Measurements from ENCODE around the gene DAB2.
"Not testable (repeated sequence)": the region's sequence is repeated elsewhere in the genome, so short reads cannot be mapped to it uniquely, and the experiment has no call there.

DAB2 gene

GRCh38 chr5:39373791-39374190 is 51.0 kb downstream of the DAB2 start:
- DNase-seq: no peak

GRCh38 chr5:39371367-39371635 is 53.5 kb downstream of the DAB2 start:
- no peak for DNase-seq

- DNase-seq: no peak
These were observed 54.0 kb downstream of the DAB2 start for GRCh38 chr5:39370555-39371366.

DNA sequence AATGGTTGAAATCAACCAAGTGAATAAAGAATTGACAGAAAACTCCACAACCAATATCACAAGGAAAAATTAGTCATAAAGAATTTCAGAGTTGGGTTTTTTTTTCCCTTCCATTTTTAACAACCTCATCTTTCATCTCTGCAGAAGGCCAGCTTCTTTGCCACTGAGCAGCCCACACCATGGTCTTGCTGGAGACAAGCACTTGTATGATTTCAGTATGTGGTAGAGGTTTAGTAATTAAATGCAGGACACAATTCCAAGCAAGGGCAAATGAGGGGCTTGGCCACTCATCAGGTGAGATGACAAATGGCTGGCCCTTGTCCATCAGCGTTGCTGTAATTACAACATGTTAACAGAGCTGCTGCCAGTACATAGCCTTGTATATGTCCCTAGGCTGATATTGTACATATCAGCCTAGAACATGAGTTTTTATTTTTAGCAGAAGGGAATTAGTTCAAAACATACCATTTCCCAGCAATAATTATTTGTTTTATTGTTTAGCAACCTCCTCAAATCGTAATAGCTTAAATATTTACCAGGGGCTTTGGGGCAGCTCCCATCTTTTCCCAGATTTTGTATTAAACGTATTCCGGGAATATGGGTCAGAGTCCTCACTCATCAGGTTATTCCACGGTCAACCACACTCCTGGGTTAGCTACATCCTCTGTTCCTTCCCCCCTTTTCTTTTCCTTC is 55.5 kb downstream of the DAB2 start:
- no peak for DNase-seq

- DNase-seq: no peak
These were observed 56.7 kb downstream of the DAB2 start for GRCh38 chr5:39368116-39368515.

DNA sequence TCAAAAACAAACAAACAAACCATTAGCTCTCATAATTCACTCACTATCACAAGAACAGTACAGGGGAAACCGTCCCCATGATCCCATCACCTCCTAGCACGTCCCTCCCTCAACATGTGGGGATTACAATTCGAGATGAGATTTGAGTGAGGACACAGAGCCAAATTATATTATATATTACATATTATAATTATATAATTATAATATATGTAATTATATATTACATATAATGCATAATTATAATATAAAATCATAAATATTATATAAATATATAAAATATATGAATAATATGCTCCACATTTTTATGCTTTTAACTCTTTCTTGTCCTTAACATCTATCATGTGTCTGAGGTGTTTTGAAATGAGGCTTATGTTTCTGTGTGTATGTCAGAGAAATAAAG is 57.1 kb downstream of the DAB2 start:
- no peak for DNase-seq

DNA sequence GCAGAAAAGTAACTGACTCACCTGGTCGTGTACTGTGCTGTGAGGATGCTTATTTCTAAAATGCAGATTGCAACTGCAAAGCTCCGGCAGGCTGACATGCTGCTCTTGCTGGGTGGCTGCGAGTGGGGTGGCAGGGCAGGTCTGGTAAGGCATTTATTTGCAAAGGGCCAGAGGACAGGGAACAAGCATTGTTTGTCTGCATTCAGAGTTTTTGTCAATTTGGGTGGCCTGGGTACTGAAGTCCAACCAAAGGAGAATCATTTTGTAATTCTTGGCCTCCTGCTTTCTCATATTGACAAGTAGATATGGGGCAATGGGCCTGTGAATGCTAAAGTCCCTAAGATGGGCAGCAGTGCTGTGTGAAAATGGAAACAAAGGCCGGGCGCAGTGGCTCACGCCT is 60.4 kb downstream of the DAB2 start, which contains the start of gene C9:
Gene C9 (minus strand): TSS at position 129 of the 400 bp plus-strand sequence. CDS start 31 bp downstream, at position 98.
- no peak for DNase-seq

DNA sequence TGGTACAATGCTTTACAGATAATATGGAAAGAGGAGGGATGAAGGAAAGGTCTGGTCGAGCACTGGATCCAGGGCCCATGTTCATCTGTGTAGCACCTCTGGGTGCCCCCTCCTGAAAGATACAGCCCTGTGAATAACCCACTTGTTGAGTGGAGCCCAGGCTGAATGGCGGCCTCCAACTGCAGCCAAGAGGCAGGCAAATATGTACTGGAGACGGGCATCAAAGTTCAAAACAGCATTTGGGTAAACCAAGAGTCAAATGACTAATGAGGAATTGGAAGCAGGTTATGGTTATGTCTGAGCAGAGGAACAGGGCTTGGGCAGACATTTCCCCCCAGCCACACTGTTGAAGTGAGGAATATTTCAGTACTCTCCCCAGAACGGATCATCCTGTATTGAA is 61.6 kb downstream of the DAB2 start:
- DNase-seq: no peak

DNA sequence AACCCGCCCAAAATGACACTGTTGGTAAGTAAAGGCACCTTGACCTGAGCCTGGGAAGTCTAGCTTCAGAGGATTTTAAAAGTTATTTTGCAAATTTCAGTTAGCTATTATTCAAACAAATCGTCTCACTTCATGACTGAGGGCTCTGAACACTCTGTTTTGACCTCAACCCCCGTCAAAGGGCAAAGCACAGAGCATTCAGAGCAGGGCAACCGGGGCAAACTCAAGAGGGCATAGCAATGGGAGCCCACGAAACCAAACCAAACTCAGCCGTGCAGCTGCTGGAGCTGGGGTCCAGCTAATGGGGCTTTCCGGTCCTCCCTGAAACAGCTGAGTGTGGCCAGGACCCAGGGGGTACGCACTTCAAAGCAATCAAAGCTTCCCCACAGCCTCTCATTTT is 62.1 kb downstream of the DAB2 start:
- no peak for DNase-seq

- DNase-seq: no peak
These were observed 63.5 kb downstream of the DAB2 start for GRCh38 chr5:39361306-39361705.

DNA sequence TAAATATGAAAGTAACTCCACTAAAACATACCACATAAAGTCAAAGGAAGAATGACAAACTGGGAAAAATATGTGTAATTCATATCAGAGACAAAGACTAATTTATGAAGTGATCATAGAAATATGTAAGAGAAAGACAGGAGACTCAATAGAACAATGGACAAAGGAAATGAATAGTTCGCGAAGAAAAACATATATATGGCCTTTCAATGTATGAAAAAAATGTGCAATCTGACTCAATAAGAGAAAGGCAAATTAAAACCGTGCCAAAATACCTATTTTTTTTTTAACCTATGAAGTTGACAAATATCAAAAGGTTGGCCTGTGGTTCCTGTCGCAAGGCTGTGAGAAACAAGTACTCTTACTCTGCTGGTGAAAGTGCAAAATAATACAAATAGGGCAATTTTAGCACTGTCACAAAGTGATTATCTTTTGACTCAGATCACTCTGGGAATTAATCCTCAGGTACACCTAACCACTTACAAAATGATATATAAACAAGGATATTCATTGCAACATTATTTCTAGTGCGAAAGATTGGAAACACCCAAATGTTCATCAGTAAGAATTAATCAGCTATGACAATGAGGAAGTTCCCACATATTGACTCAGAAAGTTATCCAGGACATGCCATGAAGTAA is 64.2 kb downstream of the DAB2 start:
- DNase-seq: no peak

DNA sequence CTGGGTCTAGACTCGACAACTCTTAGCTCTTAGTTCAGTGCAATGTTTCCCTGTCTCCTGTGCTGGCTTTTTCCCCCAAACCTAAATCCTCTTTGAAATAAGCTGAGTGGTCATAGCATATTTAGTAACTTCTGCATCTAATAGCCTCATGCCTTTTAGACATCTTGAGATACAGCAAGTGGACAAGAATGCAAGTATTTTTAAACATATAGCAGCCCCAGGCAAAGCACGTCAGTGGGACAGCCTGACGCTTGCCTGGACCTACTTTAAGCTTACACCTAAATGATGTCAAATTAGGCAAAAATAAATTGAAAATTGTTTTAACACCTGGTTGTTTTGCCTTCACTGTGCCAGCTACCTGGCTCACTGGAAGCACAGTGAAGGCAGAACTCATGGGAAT is 68.5 kb downstream of the DAB2 start:
- DNase-seq: no peak

GRCh38 chr5:39355324-39355723 is 69.5 kb downstream of the DAB2 start:
- DNase-seq: no peak

GRCh38 chr5:39353717-39354399 is 70.9 kb downstream of the DAB2 start:
- DNase-seq: no peak

DNA sequence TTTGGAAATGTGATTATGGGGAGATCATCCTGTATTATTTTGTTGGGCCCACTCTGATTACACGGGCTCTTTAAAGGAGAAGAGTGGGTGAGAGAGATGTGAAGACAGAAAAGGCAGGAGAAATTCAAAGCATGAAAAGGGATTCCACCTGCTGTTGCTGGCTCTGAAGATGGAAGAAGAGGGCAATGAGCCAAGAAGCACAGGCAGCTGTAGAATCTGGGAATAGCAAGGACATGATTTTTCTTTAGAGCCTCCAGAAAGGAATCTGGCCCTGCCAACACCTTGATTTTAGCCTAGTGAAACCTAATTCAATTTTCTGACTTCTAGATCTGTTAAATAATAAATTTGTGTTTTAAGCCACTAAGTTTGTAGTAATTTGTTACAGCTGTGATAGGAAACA is 71.8 kb downstream of the DAB2 start:
- DNase-seq: no peak

- no peak for DNase-seq
These were observed 72.6 kb downstream of the DAB2 start for GRCh38 chr5:39352170-39352569.

DNA sequence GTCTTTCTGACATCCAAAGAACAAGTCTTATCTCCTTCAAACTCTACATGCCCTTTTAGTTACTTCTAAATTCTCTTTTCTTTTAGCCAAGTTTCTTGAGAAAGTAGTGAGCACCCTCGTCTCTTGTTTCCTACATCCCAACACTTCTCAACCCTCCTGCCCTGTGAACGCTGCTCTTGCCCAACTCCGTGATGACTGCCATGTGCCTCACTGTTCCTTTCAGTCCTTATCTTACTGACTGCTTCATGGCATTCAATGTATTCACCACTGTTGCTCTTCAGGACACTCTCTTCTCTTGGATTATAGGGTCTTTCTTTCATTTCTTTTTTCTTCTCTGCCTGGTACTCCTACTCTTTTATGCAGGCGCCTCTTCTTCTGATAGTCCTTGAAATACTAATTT is 75.3 kb downstream of the DAB2 start:
- no peak for DNase-seq

- DNase-seq: no peak
These were observed 82.3 kb downstream of the DAB2 start for GRCh38 chr5:39342460-39342859.

GRCh38 chr5:39341896-39342295 is 82.9 kb downstream of the DAB2 start:
- DNase-seq: no peak

DNA sequence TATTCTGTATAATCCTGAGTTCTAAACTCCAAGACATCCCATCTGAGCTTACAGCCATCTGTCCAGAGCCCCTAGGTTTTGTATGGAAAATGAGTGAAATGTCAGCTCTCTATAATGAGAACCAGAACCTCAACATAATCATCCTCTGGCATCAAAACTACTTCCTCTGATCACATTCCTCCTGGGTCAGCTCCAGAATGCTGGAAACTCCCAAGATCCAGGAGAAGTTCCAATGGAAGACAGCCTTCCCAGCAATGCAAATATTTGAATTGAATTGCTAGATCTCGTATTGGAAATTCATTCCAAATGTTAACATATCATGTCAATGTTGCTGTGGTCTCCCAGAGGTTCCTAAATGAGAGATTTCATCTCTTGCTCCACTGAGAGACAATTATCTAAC is 84.3 kb downstream of the DAB2 start:
- DNase-seq: no peak

DNA sequence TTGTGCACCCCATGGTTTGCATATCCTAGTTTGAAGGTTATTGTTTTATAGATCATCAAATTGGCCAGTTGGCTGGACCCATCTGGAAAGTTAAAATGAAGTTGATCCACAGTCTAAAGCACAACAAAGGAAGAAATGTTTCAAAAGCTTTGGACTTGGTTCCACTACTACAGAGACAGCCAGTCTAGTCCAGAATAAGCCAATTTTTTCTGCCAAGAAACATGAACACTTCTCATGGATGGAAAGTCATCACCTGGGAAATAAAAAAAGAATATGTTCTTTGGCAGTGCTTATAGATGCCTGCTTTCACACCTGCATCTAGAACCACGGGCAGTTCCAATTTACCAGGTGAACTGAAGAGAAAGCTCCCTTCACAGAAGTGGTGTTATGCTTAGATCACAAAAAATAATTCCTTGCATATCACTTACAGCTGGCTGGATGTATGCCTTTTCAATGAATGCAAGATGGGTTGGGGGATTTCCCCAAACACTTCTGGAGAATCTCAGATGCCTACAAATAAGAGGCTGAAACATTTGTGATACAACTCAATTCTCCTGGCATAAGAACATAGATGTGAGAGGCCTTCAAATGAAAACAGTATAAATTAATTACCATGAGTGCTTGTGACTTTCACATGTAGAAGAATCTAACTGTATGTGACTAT is 87.4 kb downstream of the DAB2 start:
- DNase-seq: no peak

GRCh38 chr5:39334296-39334695 is 90.5 kb downstream of the DAB2 start:
- DNase-seq: not testable (repeated sequence)

GRCh38 chr5:39333104-39333503 is 91.7 kb downstream of the DAB2 start:
- DNase-seq: no peak

Data from NCI-H82 (cell line).